WTC11 (cell line): ENCODE results near the gene IL1RAPL2. TPM values are rescaled to one million over a fixed set of nuclear protein-coding genes. Genes with fewer than 3 reads are reported as not detected.

Experiments used
- ATAC-seq: fragments of 200-7000 bp; cut with Tn5 transposase; 2 replicates; pipeline ENCODE4 v1.10.0; 2021; ENCODE audit warnings: mild to moderate bottlenecking, moderate library complexity
- CTCF ChIA-PET: fragments of 300-600 bp; sonication (Branson Sonifier 250); formaldehyde crosslinking; loops from one replicate; lab custom pipeline; 2021; ENCODE audit warnings: antibody characterized with exemption; lab: Charles Lee
- POLR2A ChIA-PET: fragments of 350-600 bp; sonication (Branson Sonifier 250); formaldehyde crosslinking; loops from one replicate; lab custom pipeline; 2021; ENCODE audit warnings: antibody characterized with exemption; lab: Charles Lee
- DNase-seq: peaks from one replicate; pipeline ENCODE4 v3.0.0; 2021; ENCODE audit warnings: low spot score
- H3K27ac Mint-ChIP-seq: 2 replicates; pipeline ENCODE4 v1.8.0; 2021; ENCODE audit warnings: mixed read lengths
- H3K27me3 Mint-ChIP-seq: 2 replicates; pipeline ENCODE4 v1.8.0; 2021; ENCODE audit warnings: low read depth, mild to moderate bottlenecking, moderate library complexity, mixed read lengths
- H3K36me3 Mint-ChIP-seq: 2 replicates; pipeline ENCODE4 v1.8.0; 2021; ENCODE audit warnings: mixed read lengths
- H3K4me1 Mint-ChIP-seq: 2 replicates; pipeline ENCODE4 v1.8.0; 2022; ENCODE audit warnings: mixed read lengths
- H3K4me3 Mint-ChIP-seq: 2 replicates; pipeline ENCODE4 v1.8.0; 2021; ENCODE audit warnings: mild to moderate bottlenecking, moderate library complexity, mixed read lengths
- H3K9me3 Mint-ChIP-seq: 2 replicates; pipeline ENCODE4 v1.8.0; 2021; ENCODE audit warnings: mixed read lengths
- AR ChIP-seq: fragments of 250-450 bp; sonication (Bioruptor Pico); IDR thresholded peaks from 2 replicates; pipeline ENCODE4 v1.9.0; 2021; ENCODE audit warnings: mild to moderate bottlenecking
- CBFB ChIP-seq: sonication (generic); formaldehyde crosslinking; IDR thresholded peaks from 2 replicates; pipeline ENCODE4 v1.8.1; 2022; ENCODE audit warnings: mild to moderate bottlenecking, low read depth, missing genetic modification reagents
- CREM ChIP-seq: sonication (generic); formaldehyde crosslinking; IDR thresholded peaks from 2 replicates; pipeline ENCODE4 v1.8.1; 2022; ENCODE audit warnings: mild to moderate bottlenecking, missing genetic modification reagents, moderate library complexity
- ELF4 ChIP-seq: sonication (generic); formaldehyde crosslinking; IDR thresholded peaks from 2 replicates; pipeline ENCODE4 v1.8.1; 2022; ENCODE audit warnings: low read depth, mild to moderate bottlenecking, moderate library complexity, missing genetic modification reagents
- EMX1 ChIP-seq: fragments of 250-450 bp; sonication (Bioruptor Pico); IDR thresholded peaks from 2 replicates; pipeline ENCODE4 v1.8.0; 2021; ENCODE audit warnings: mild to moderate bottlenecking
- ETV6 ChIP-seq: sonication (generic); formaldehyde crosslinking; IDR thresholded peaks from 2 replicates; pipeline ENCODE4 v1.8.1; 2022; ENCODE audit warnings: mild to moderate bottlenecking, missing genetic modification reagents
- FOXP1 ChIP-seq: sonication (generic); formaldehyde crosslinking; IDR thresholded peaks from 2 replicates; pipeline ENCODE4 v1.8.0; 2022; ENCODE audit warnings: missing genetic modification reagents, mild to moderate bottlenecking, moderate library complexity, borderline replicate concordance
- GABPB1 ChIP-seq: sonication (generic); formaldehyde crosslinking; IDR thresholded peaks from 2 replicates; pipeline ENCODE4 v1.8.1; 2023; ENCODE audit warnings: mild to moderate bottlenecking, missing genetic modification reagents
- IRF1 ChIP-seq: sonication (generic); formaldehyde crosslinking; IDR thresholded peaks from 2 replicates; pipeline ENCODE4 v1.8.0; 2023; ENCODE audit warnings: missing genetic modification reagents
- MYBL2 ChIP-seq: sonication (generic); formaldehyde crosslinking; IDR thresholded peaks from 2 replicates; pipeline ENCODE4 v1.8.1; 2023; ENCODE audit warnings: mild to moderate bottlenecking, moderate library complexity, missing genetic modification reagents
- NFATC4 ChIP-seq: fragments of 250-450 bp; sonication (Bioruptor Pico); IDR thresholded peaks from 2 replicates; pipeline ENCODE4 v1.9.0; 2021; ENCODE audit warnings: mild to moderate bottlenecking
- NFE2L1 ChIP-seq: sonication (generic); formaldehyde crosslinking; IDR thresholded peaks from 2 replicates; pipeline ENCODE4 v1.8.1; 2023; ENCODE audit warnings: missing genetic modification reagents
- NFYB ChIP-seq: sonication (generic); formaldehyde crosslinking; conservative IDR thresholded peaks from 2 replicates; pipeline ENCODE4 v1.8.0; 2022; ENCODE audit warnings: low read depth, missing genetic modification reagents
- NR1H2 ChIP-seq: sonication (generic); formaldehyde crosslinking; IDR thresholded peaks from 2 replicates; pipeline ENCODE4 v1.9.0; 2021; ENCODE audit warnings: mild to moderate bottlenecking, moderate library complexity, missing genetic modification reagents
- NR2C2 ChIP-seq: sonication (generic); formaldehyde crosslinking; IDR thresholded peaks from 2 replicates; pipeline ENCODE4 v1.8.0; 2022; ENCODE audit warnings: mild to moderate bottlenecking, missing genetic modification reagents
- OVOL2 ChIP-seq: fragments of 250-450 bp; sonication (Bioruptor Pico); IDR thresholded peaks from 2 replicates; pipeline ENCODE4 v1.9.0; 2021; ENCODE audit warnings: mild to moderate bottlenecking, borderline replicate concordance
- RORB ChIP-seq: fragments of 250-450 bp; sonication (Bioruptor Pico); IDR thresholded peaks from 2 replicates; pipeline ENCODE4 v1.9.0; 2021; ENCODE audit warnings: mild to moderate bottlenecking
- SMAD4 ChIP-seq: sonication (generic); formaldehyde crosslinking; IDR thresholded peaks from 2 replicates; pipeline ENCODE4 v1.8.0; 2022; ENCODE audit warnings: mild to moderate bottlenecking, missing genetic modification reagents
- SP1 ChIP-seq: sonication (generic); formaldehyde crosslinking; conservative IDR thresholded peaks from 2 replicates; pipeline ENCODE4 v1.8.1; 2022; ENCODE audit warnings: missing genetic modification reagents
- STAT6 ChIP-seq: sonication (generic); formaldehyde crosslinking; conservative IDR thresholded peaks from 2 replicates; pipeline ENCODE4 v1.8.1; 2023; ENCODE audit warnings: mild to moderate bottlenecking, low read depth, missing genetic modification reagents, moderate library complexity
- TEAD1 ChIP-seq: sonication (generic); formaldehyde crosslinking; IDR thresholded peaks from 2 replicates; pipeline ENCODE4 v1.8.0; 2022; ENCODE audit warnings: mild to moderate bottlenecking, missing genetic modification reagents
- TP53 ChIP-seq: sonication (generic); formaldehyde crosslinking; IDR thresholded peaks from 2 replicates; pipeline ENCODE4 v1.8.1; 2023; ENCODE audit warnings: mild to moderate bottlenecking, missing genetic modification reagents
- ZNF232 ChIP-seq: sonication (generic); formaldehyde crosslinking; IDR thresholded peaks from 2 replicates; pipeline ENCODE4 v1.8.0; 2022; ENCODE audit warnings: mild to moderate bottlenecking, missing genetic modification reagents
- ZNF317 ChIP-seq: sonication (generic); formaldehyde crosslinking; IDR thresholded peaks from 2 replicates; pipeline ENCODE4 v1.8.1; 2023; ENCODE audit warnings: low read depth, mild to moderate bottlenecking, moderate library complexity, missing genetic modification reagents, borderline replicate concordance
- ZNF423 ChIP-seq: fragments of 250-450 bp; sonication (Bioruptor Pico); IDR thresholded peaks from 2 replicates; pipeline ENCODE4 v2.1.2; 2022; ENCODE audit warnings: mild to moderate bottlenecking, moderate library complexity
- total RNA-seq: library from RNA; stranded (reverse); gene quantifications from 3 replicates; pipeline ENCODE4 v1.2.3, GENCODE V29; 2021
- TF ChIP-seq, protein P1 (sequence below): sonication (generic); formaldehyde crosslinking; IDR thresholded peaks from 2 replicates; pipeline ENCODE4 v1.8.1; 2022; ENCODE audit warnings: low read depth, missing genetic modification reagents, borderline replicate concordance
- TF ChIP-seq, protein P2 (sequence below): sonication (generic); formaldehyde crosslinking; IDR thresholded peaks from 2 replicates; pipeline ENCODE4 v1.8.0; 2022; ENCODE audit warnings: mild to moderate bottlenecking, missing genetic modification reagents

The IL1RAPL2 gene
- total RNA-seq, 1 experiment from 2014 or later: 0.09 TPM

GRCh38 chrX:105263171-105263570 is 697.2 kb downstream of the IL1RAPL2 start:
- Mint-ChIP-seq H3K4me3 (no peak overlapping the region), H3K4me1 (peaks cover 3% of the 10 kb centered on the region; the same call in 1 of the 2 replicates), H3K27me3 (no peaks in the 10 kb centered on the region), H3K27ac (no peak overlapping the region), H3K9me3 (0 out of 2 replicates have a peak, but pooled peaks cover 6% of the 10 kb centered on the region), H3K36me3 (no peaks in the 10 kb centered on the region)
- ChIA-PET CTCF (no interaction called here), POLR2A (no interaction called here)
- DNase-seq (no peak), ATAC-seq (no peak)
- no peak for TF ChIP-seq FOXP1 (CRISPR knock-in tag)

DNA sequence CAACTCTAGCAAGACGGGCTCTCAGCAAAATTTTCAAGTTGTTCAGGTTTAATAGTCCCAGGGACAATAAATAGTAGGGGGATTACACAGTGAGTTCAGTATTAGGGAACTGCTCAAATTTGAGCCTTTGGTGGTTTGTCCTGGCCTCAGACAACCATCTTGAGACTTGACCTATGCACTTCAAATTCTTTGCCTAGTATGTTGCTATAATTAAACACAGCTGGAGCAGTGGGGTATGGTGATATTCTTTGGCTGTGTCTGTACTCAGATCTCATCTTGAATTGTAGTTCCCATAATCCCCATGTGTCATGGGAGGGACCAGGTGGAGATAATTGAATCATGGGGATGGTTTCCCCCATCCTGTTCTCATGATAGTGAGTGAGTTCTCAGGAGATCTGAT is 697.8 kb downstream of the IL1RAPL2 start:
- TF ChIP-seq NFYB (CRISPR knock-in tag) (no peak), STAT6 (CRISPR knock-in tag) (no peak), ELF4 (CRISPR knock-in tag) (no peak), CREM (CRISPR knock-in tag) (no peak), GABPB1 (CRISPR knock-in tag) (no peak), NR2C2 (no peak), TEAD1 (no peak), ZNF232 (no peak), SP1 (CRISPR knock-in tag) (no peak), ETV6 (CRISPR knock-in tag) (no peak), ZNF317 (CRISPR knock-in tag) (no peak), RORB (CRISPR knock-in tag) (no peak), CBFB (CRISPR knock-in tag) (no peak), NFE2L1 (CRISPR knock-in tag) (no peak), SMAD4 (CRISPR knock-in tag) (no peak)
- TF ChIP-seq, protein P1, sequence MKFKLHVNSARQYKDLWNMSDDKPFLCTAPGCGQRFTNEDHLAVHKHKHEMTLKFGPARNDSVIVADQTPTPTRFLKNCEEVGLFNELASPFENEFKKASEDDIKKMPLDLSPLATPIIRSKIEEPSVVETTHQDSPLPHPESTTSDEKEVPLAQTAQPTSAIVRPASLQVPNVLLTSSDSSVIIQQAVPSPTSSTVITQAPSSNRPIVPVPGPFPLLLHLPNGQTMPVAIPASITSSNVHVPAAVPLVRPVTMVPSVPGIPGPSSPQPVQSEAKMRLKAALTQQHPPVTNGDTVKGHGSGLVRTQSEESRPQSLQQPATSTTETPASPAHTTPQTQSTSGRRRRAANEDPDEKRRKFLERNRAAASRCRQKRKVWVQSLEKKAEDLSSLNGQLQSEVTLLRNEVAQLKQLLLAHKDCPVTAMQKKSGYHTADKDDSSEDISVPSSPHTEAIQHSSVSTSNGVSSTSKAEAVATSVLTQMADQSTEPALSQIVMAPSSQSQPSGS (CRISPR knock-in tag): no peak
- TF ChIP-seq, protein P2, sequence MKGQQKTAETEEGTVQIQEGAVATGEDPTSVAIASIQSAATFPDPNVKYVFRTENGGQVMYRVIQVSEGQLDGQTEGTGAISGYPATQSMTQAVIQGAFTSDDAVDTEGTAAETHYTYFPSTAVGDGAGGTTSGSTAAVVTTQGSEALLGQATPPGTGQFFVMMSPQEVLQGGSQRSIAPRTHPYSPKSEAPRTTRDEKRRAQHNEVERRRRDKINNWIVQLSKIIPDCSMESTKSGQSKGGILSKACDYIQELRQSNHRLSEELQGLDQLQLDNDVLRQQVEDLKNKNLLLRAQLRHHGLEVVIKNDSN: no peak
- TF ChIP-seq, all 79 proteins: peak for 0
- H3K27me3 Mint-ChIP-seq: no peaks in the 10 kb centered on the region
- CTCF ChIA-PET: no interaction called here
- no peak overlapping the region for H3K27ac Mint-ChIP-seq
- no peaks in the 10 kb centered on the region for H3K36me3 Mint-ChIP-seq
- POLR2A ChIA-PET: no interaction called here
- DNase-seq (no peak), ATAC-seq (no peak)
- H3K4me3 Mint-ChIP-seq: no peak overlapping the region
- 0 out of 2 replicates have a peak, but pooled peaks cover under 1% of the 10 kb centered on the region for H3K9me3 Mint-ChIP-seq
- peaks cover 3% of the 10 kb centered on the region; the same call in 1 of the 2 replicates for H3K4me1 Mint-ChIP-seq

DNA sequence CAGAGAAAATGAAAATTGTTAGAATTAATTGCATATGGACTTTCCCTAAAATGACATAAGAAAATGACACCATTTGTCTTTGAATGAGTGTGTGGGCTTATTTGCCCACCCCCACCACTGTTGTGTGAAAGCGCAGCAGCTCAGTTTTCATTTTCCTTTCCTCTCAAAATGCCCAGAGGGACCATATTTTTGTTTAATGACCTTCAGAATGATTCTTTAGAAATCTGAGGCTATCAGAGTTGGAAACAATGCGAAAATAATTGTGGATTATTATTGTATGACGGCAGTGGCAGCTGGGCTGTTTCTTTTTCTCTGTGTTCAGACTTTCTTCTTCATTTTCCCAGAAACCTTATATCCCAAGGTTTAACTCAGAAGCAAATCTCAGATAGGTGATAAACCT is 699.1 kb downstream of the IL1RAPL2 start:
- no peak overlapping the region for H3K4me3 Mint-ChIP-seq
- H3K4me1 Mint-ChIP-seq: peaks cover 3% of the 10 kb centered on the region; the same call in 1 of the 2 replicates
- no peaks in the 10 kb centered on the region for H3K9me3 Mint-ChIP-seq
- ChIA-PET CTCF (no interaction called here), POLR2A (no interaction called here)
- DNase-seq (no peak), ATAC-seq (no peak)
- H3K27me3 Mint-ChIP-seq: no peaks in the 10 kb centered on the region
- H3K36me3 Mint-ChIP-seq: no peaks in the 10 kb centered on the region
- no peak overlapping the region for H3K27ac Mint-ChIP-seq
- no peak for TF ChIP-seq NR2C2
- no peak for TF ChIP-seq TP53 (CRISPR knock-in tag)
- TF ChIP-seq EMX1 (CRISPR knock-in tag): no peak
- TF ChIP-seq MYBL2 (CRISPR knock-in tag): no peak
- no peak for TF ChIP-seq IRF1
- TF ChIP-seq AR (CRISPR knock-in tag): no peak
- TF ChIP-seq ZNF423 (CRISPR knock-in tag): no peak
- TF ChIP-seq NFATC4 (CRISPR knock-in tag): no peak
- TF ChIP-seq OVOL2 (CRISPR knock-in tag): no peak
- TF ChIP-seq NR1H2 (CRISPR knock-in tag): no peak
